HG03460 (cell line): Measurements from ENCODE around the gene MAML1.

Experiments
- ATAC-seq: cut with Tn5 transposase; IDR thresholded peaks from one replicate; pipeline ENCODE4 v1.9.1; 2021; ENCODE audit not compliant: unreplicated experiment

MAML1 gene

DNA sequence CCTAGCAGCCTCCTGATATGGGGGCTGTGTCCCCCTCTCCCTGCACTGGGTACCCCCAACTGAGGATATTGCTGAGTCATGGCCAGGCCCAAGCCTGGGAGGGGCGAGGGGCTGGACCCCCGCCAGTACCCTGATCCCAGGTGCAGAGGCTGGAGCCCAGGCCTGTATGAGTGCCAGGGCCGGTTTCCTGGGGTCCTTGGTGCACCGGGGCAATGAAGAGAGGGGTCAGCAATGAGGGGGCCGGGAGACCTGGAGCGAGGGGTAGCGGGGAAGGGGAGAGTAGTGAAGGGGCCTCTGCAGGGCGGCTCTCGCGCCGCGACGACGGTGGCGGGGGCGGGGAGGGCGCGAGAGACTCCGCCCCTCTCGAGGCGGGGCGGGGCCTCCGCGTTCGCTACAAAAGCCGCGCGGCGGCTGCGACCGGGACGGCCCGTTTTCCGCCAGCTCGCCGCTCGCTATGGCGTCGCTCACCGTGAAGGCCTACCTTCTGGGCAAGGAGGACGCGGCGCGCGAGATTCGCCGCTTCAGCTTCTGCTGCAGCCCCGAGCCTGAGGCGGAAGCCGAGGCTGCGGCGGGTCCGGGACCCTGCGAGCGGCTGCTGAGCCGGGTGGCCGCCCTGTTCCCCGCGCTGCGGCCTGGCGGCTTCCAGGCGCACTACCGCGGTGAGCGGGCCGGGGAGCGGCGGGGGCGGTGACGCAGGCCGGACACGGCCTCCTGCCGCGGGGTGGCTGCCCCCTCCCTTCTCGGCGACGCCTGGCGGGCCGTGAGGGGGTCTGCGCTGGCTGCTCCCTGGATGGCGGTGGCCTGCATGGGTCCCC lies 88.1 kb downstream of the MAML1 start, which contains the start of gene SQSTM1:
Gene SQSTM1, plus strand, starts transcription at position 423 of the 815 bp plus-strand sequence. Its CDS starts 32 bp downstream, at position 455.
- ATAC-seq, result peak; percentile 41

DNA sequence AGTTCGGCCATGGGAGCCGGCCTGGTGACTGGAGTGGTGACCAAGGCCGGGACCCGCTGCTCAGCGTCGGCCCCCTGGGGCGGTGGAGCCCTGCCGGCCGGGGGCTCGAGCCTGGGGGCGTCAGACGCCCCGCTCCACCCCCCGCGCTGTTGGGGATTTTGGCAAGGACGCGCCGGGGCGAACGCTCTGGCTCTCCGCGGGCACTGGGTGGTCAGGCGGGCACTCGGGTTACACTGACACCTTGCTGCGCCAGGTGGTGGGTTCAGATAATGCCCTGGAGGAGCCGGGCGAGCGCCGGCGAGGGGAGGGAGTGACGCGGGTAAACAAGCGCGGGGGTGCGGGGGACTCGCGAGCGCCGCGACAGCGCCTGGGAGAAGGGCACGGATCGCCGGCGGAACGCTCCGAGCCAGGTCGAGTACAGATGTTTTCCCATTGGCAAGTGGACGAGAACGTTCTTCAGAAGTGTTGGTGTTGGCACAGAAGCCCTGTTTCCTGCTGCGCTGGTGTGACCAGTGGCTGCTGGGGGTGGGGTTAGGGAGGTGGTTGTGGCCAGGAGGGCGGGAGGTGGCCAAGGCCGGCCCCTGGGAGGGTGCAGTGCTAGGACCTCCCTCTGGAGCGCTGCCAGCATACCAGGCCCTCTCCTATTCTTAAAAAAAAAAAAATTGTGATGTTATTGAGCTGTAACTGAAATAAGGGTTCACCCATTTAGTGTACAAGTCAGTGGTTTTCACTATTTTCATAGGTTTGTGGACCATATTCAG lies 88.9 kb downstream of the MAML1 start:
- ATAC-seq, result peak; percentile 41

DNA sequence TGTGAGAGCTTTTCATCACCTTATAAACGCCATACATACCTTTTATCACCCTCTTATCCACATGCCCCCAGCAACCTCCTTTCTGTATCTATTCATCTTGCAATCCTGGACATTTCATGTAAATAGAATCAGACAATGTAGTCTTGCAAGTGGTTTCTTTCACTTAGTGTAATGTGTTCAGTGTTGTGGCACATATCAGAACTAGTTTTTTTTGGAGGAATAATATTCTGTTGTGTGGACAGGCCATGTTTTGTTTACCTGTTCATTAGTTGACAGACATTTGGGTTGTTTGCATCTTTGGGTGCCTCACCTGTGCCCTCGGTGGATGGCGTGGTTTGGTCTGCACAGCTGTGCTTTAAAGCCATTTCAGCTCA lies 89.4 kb downstream of the MAML1 start:
- ATAC-seq, result no peak

DNA sequence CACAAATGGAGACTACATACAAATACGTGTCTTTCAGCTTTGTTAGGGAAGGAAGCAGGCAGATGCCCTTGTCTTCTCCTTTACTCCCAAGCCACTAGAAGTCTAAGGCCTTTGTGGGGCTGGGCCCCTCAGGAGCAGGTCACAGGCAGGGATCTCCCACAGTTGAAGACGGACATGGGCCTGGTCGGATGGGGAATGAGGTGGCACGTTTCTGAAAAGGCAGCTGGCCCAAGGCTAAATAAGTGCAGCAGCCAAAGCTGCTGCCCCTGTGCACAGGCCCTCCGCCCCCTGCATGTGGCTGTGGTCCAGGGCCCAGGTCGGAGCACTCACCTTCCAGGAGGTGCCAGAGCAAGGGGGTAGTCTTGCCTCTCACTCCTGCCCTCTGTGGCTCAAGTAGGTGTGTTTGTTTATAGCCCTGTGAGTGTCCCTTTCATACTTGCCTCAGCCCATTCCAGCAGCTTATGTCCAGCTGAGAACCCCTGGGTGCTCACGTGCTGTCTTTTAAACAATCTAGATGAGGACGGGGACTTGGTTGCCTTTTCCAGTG lies 89.9 kb downstream of the MAML1 start:
- no peak for ATAC-seq

DNA sequence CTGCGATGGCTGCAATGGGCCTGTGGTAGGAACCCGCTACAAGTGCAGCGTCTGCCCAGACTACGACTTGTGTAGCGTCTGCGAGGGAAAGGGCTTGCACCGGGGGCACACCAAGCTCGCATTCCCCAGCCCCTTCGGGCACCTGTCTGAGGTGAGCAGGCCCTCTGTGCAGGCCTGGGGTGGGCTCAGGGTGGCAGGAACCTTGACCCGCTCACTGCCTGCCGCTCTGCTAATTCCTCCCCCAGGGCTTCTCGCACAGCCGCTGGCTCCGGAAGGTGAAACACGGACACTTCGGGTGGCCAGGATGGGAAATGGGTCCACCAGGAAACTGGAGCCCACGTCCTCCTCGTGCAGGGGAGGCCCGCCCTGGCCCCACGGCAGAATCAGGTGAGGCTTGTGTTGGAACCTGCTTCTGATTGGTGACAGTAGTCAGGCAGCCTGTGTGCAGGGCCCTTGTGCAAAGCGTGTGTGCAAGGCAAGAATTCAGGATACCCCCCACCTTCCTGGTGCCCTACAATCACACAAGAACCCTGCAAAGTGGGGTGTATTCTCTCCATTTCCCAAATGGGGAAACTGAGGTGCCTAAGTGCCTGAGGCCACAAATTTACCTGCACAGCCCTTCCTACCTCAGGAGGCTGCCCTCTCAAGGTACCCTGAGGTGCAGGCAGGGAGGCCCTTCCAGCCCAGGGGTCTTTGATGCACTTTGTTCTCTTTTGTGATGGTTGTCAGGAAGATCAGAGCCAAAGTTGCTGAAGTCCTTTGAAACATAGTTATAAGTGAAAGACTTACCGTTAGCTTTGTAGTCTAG lies 91.5 kb downstream of the MAML1 start:
- no peak for ATAC-seq

DNA sequence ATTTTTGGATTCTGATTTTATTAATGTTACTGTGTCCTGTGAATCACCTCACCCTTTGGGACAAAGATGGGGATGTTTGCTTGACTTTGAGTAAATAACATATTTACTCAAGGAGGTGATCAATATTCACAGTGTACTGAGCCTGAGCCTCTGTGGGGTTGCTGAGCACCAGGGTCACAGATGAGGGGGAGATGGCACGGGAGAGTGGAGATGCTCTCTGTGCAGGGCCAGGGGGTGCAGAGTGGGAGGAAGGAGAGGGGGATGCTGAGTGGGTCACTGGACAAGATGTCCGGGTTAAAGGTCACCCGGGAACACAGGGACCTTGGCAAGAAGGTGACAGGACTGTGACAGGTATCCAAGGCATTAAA lies 92.1 kb downstream of the MAML1 start:
- no peak for ATAC-seq

DNA sequence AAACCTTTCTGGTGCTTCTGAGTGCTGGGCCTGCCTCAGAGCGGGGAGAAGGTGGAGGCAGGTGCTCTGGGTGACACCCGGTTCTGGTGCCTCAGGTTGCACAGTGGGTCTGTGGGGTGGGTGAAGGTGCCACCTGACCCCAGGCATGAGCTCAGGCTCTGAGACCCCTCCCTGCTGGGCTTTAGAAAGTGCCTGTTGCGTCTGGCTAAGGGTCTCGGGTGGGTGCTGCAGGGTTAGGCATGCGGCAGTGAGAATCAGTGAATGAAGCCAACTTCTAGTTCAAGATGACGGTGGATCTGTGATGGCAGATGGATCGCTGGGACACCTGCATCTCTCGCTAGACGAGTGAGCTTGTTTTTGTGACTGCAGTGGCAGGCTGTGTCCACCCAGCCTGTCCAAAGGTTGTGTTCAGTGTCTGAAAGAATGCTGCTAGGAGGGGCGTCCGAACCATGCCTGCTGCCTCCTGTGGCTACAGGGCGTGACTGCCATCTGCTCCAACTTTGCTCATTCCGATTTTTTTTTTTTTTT lies 93.1 kb downstream of the MAML1 start:
- ATAC-seq, result no peak
